HepG2 (cell line): ENCODE measurements around the gene MGAT4D. TPM values are rescaled to one million over a fixed set of nuclear protein-coding genes. Genes with fewer than 3 reads are reported as not detected.

Source experiments
- BCLAF1 ChIP-seq: fragments of 450-650 bp; IDR thresholded peaks from 2 replicates; pipeline ENCODE4 v1.6.1; 2017; ENCODE audit warnings: mild to moderate bottlenecking
- CENPT ChIP-seq: sonication (generic); formaldehyde crosslinking; IDR thresholded peaks from 2 replicates; pipeline ENCODE4 v1.8.0; 2022; ENCODE audit warnings: low read depth, mild to moderate bottlenecking, moderate library complexity, missing genetic modification reagents
- DNMT1 ChIP-seq: sonication (generic); formaldehyde crosslinking; IDR thresholded peaks from 2 replicates; pipeline ENCODE4 v1.5.1; 2020; ENCODE audit warnings: mild to moderate bottlenecking, missing genetic modification reagents
- FUBP1 ChIP-seq: sonication (generic); formaldehyde crosslinking; IDR thresholded peaks from 2 replicates; pipeline ENCODE4 v1.5.1; 2020; ENCODE audit warnings: missing genetic modification reagents, mild to moderate bottlenecking, borderline replicate concordance
- HCFC1 ChIP-seq: fragments of 150-350 bp; IDR thresholded peaks from 2 replicates; pipeline ENCODE4 v1.6.1; 2014; ENCODE audit warnings: low read depth, low read length
- ISL2 ChIP-seq: sonication (generic); formaldehyde crosslinking; IDR thresholded peaks from 2 replicates; pipeline ENCODE4 v1.5.0; 2020; ENCODE audit warnings: missing genetic modification reagents
- KDM4B ChIP-seq: sonication (generic); formaldehyde crosslinking; IDR thresholded peaks from 2 replicates; pipeline ENCODE4 v1.4.0; 2020; ENCODE audit warnings: missing genetic modification reagents
- MYC ChIP-seq: sonication (generic); formaldehyde crosslinking; IDR thresholded peaks from 2 replicates; pipeline ENCODE4 v1.9.0; 2021; ENCODE audit warnings: missing genetic modification reagents, borderline replicate concordance
- PCBP2 ChIP-seq: fragments of 200-400 bp; formaldehyde crosslinking; optimal IDR thresholded peaks from 2 replicates; pipeline ENCODE3; 2018; ENCODE audit warnings: low read length, low read depth; ENCODE audit not compliant: poor library complexity, severe bottlenecking
- SAP130 ChIP-seq: IDR thresholded peaks from 2 replicates; pipeline ENCODE4 v1.6.1; 2016; ENCODE audit warnings: low read depth
- SP5 ChIP-seq: IDR thresholded peaks from 2 replicates; pipeline ENCODE4 v1.6.1; 2016; ENCODE audit warnings: low read depth, borderline replicate concordance
- TAF1 ChIP-seq: sonication (generic); formaldehyde crosslinking; IDR thresholded peaks from 2 replicates; pipeline ENCODE4 v1.4.0; 2020; ENCODE audit warnings: missing genetic modification reagents
- TFDP2 ChIP-seq: sonication (generic); formaldehyde crosslinking; IDR thresholded peaks from 2 replicates; pipeline ENCODE4 v1.4.0; 2020; ENCODE audit warnings: missing genetic modification reagents
- ZBTB33 ChIP-seq: sonication (generic); formaldehyde crosslinking; IDR thresholded peaks from 2 replicates; pipeline ENCODE4 v1.4.0; 2020; ENCODE audit warnings: missing genetic modification reagents
- ZC3H13 ChIP-seq: sonication (generic); formaldehyde crosslinking; IDR thresholded peaks from 2 replicates; pipeline ENCODE4 v1.8.1; 2023; ENCODE audit warnings: mild to moderate bottlenecking, missing genetic modification reagents, moderate library complexity
- ZNF367 ChIP-seq: sonication (generic); formaldehyde crosslinking; IDR thresholded peaks from 2 replicates; pipeline ENCODE4 v1.4.0; 2020; ENCODE audit warnings: missing genetic modification reagents, borderline replicate concordance
- ZNF484 ChIP-seq: sonication (generic); formaldehyde crosslinking; IDR thresholded peaks from 2 replicates; pipeline ENCODE4 v1.5.1; 2020; ENCODE audit warnings: mild to moderate bottlenecking, low read depth, missing genetic modification reagents, borderline replicate concordance
- ZNF543 ChIP-seq: sonication (generic); formaldehyde crosslinking; IDR thresholded peaks from 2 replicates; pipeline ENCODE4 v1.4.0; 2020; ENCODE audit warnings: mild to moderate bottlenecking, missing genetic modification reagents
- ZNF660 ChIP-seq: sonication (generic); formaldehyde crosslinking; IDR thresholded peaks from 2 replicates; pipeline ENCODE4 v1.5.1; 2020; ENCODE audit warnings: mild to moderate bottlenecking, low read depth, missing genetic modification reagents, borderline replicate concordance
- ZSCAN20 ChIP-seq: sonication (generic); formaldehyde crosslinking; IDR thresholded peaks from 2 replicates; pipeline ENCODE4 v1.4.0; 2020; ENCODE audit warnings: missing genetic modification reagents, mild to moderate bottlenecking, borderline replicate concordance
- polyA plus RNA-seq, 8 experiments: library from polyadenylated mRNA; depleted of rRNA in 3 of 8; stranded (reverse) in 7 of 8; unstranded in 1 of 8; fragments of >200 nt; fragmentation: Illumina TruSeq in 4 of 8; extraction: Trizol in 4 of 8; gene quantifications; 2 replicates each; pipeline versions ENCODE4 v1.2.1 to v1.2.3, GENCODE V29; 2011 to 2016; ENCODE audit warnings: low read depth in 4 of 8, missing spikeins in 1 of 8, mixed read lengths in 1 of 8; ENCODE audit not compliant: insufficient read depth in 1 of 8
- total RNA-seq, 5 experiments: library from RNA; depleted of rRNA; stranded (reverse); fragments of >200 nt; fragmentation: Illumina TruSeq; extraction: Trizol; gene quantifications; 2 replicates each; pipeline ENCODE4 v1.2.3, GENCODE V29; 2016; ENCODE audit warnings: low read depth in 1 of 5

MGAT4D gene
- total and polyA plus RNA-seq, 2 of the 13 experiments (the other 11 are each of a cell fraction or from before 2014, with no cell fraction given) = not detected

- peak; percentile 79 for TF ChIP-seq TFDP2 (CRISPR knock-in tag)
- TF ChIP-seq BCLAF1 = no peak
- no peak for TF ChIP-seq ZNF367 (CRISPR knock-in tag)
- no peak for TF ChIP-seq ZNF660 (CRISPR knock-in tag)
- TF ChIP-seq HCFC1 = 0 out of 2 replicates have a peak, but pooled peaks have one; percentile 3
- peak; percentile 31; the same call in 1 of the 2 replicates for TF ChIP-seq ZSCAN20 (CRISPR knock-in tag)
- TF ChIP-seq ZBTB33 = no peak; the same call in 1 of the 2 replicates
- TF ChIP-seq SAP130 = peak; percentile 96
- TF ChIP-seq ZNF484 (CRISPR knock-in tag) = no peak
- no peak for TF ChIP-seq PCBP2
- peak; percentile 96; the same call in 1 of the 2 replicates for TF ChIP-seq FUBP1 (CRISPR knock-in tag)
- no peak; the same call in 1 of the 2 replicates for TF ChIP-seq KDM4B (CRISPR knock-in tag)
- TF ChIP-seq ISL2 = peak; percentile 86
- TF ChIP-seq MYC (CRISPR knock-in tag) = 0 out of 2 replicates have a peak, but pooled peaks have one; percentile 49
- TF ChIP-seq TAF1 (CRISPR knock-in tag) = peak; percentile 78
- no peak for TF ChIP-seq ZC3H13 (CRISPR knock-in tag)
- TF ChIP-seq SP5 (CRISPR knock-in tag) = peak; percentile 77
- no peak; the same call in 1 of the 2 replicates for TF ChIP-seq ZNF543 (CRISPR knock-in tag)
- TF ChIP-seq DNMT1 (CRISPR knock-in tag) = 0 out of 2 replicates have a peak, but pooled peaks have one; percentile 32
- TF ChIP-seq CENPT (CRISPR knock-in tag) = no peak
Observed at GRCh38 chr4:140523857-140524742, 26.0 kb upstream of the MGAT4D start, which contains the start of gene ELMOD2 (continued).
